PC-9 (cell line): ENCODE data around the gene CTBP2. TPM values are rescaled to one million over a fixed set of nuclear protein-coding genes. Genes with fewer than 3 reads are reported as not detected.

Experiments used
- BruUV-seq: library from RNA; stranded (reverse); fragments of 400-500 nt; replicated peaks from 2 replicates; lab custom pipeline; 2021; lab: Mats Ljungman, UMichigan
- CTCF ChIA-PET: fragments of 300-600 bp; sonication (Branson Sonifier 250); formaldehyde crosslinking; loops from one replicate; lab custom pipeline; 2022; ENCODE audit warnings: antibody characterized with exemption; lab: Charles Lee
- POLR2A ChIA-PET: fragments of 300-600 bp; sonication (Branson Sonifier 250); formaldehyde crosslinking; loops from one replicate; lab custom pipeline; 2022; ENCODE audit warnings: antibody characterized with exemption; ENCODE audit not compliant: unreplicated experiment; lab: Charles Lee
- DNase-seq, 2 experiments: peaks; one replicate each; pipeline versions ENCODE4 v3.0.0 to v3.0.0-alpha.2; 2015 to 2022; ENCODE audit warnings: mixed read lengths in 1 of 2
- H2AFZ ChIP-seq: fragments of 200-600 bp; sonication (generic); 2 replicates; pipeline ENCODE4 v1.8.1; 2017; ENCODE audit warnings: antibody characterized with exemption
- H3F3A ChIP-seq: fragments of 200-600 bp; sonication (generic); 2 replicates; pipeline ENCODE4 v1.8.1; 2017; ENCODE audit warnings: antibody characterized with exemption, mild to moderate bottlenecking, low read depth; ENCODE audit not compliant: insufficient read depth
- H3K27ac ChIP-seq: fragments of 200-600 bp; sonication (generic); 2 replicates; pipeline ENCODE4 v1.6.1; 2016; ENCODE audit warnings: mixed run types
- H3K27me3 ChIP-seq: fragments of 200-600 bp; sonication (generic); 2 replicates; pipeline ENCODE4 v1.6.1; 2016; ENCODE audit warnings: low read depth, mixed run types; ENCODE audit not compliant: insufficient read depth
- H3K36me3 ChIP-seq: fragments of 200-600 bp; sonication (generic); 2 replicates; pipeline ENCODE4 v1.6.1; 2016; ENCODE audit warnings: low read depth, mixed run types
- H3K4me1 ChIP-seq: fragments of 200-600 bp; sonication (generic); replicated peaks from 2 replicates; pipeline ENCODE4 v1.6.1; 2016; ENCODE audit warnings: mixed run types; ENCODE audit not compliant: insufficient read depth
- H3K4me2 ChIP-seq: fragments of 200-600 bp; sonication (generic); 2 replicates; pipeline ENCODE4 v1.6.1; 2017; ENCODE audit warnings: mixed run types
- H3K4me3 ChIP-seq: fragments of 200-600 bp; sonication (generic); 2 replicates; pipeline ENCODE4 v1.6.1; 2016; ENCODE audit warnings: mixed run types
- H3K79me2 ChIP-seq: fragments of 200-600 bp; sonication (generic); 2 replicates; pipeline ENCODE4 v1.6.1; 2017; ENCODE audit warnings: low read depth, mixed run types
- H3K9me2 ChIP-seq: fragments of 200-600 bp; sonication (generic); 2 replicates; pipeline ENCODE4 v1.8.1; 2017; ENCODE audit warnings: mild to moderate bottlenecking; ENCODE audit not compliant: insufficient read depth
- H3K9me3 ChIP-seq: fragments of 200-600 bp; sonication (generic); 2 replicates; pipeline ENCODE4 v1.8.1; 2016; ENCODE audit warnings: low read depth; ENCODE audit not compliant: insufficient read depth
- H4K20me1 ChIP-seq: fragments of 200-600 bp; sonication (generic); 2 replicates; pipeline ENCODE4 v1.8.1; 2017; ENCODE audit not compliant: insufficient read depth
- CTCF ChIP-seq: fragments of 200-600 bp; sonication (generic); conservative IDR thresholded peaks from 2 replicates; pipeline ENCODE4 v1.6.1; 2017; ENCODE audit warnings: mixed run types, antibody characterized with exemption, mild to moderate bottlenecking, moderate library complexity
- EZH2 ChIP-seq: fragments of 200-600 bp; sonication (generic); IDR thresholded peaks from 2 replicates; pipeline ENCODE4 v1.8.0; 2017; ENCODE audit warnings: antibody characterized with exemption, low read depth
- intact Hi-C: fragments of 100-400 bp; cut with micrococcal nuclease; formaldehyde crosslinking; loops from one replicate; pipeline ENCODE4 v1.10.0; 2022; ENCODE audit not compliant: unreplicated experiment
- total RNA-seq: library from RNA; stranded (reverse); gene quantifications from 2 replicates; pipeline ENCODE4 v1.2.3, GENCODE V29; 2021

CTBP2 gene
- total RNA-seq, 1 experiment from 2014 or later: 60.5 TPM

- Histone ChIP-seq H3K9me2 (no peaks in the 10 kb centered on the region), H3F3A (no peaks in the 10 kb centered on the region), H3K27me3 (no peaks in the 10 kb centered on the region), H3K36me3 (no peaks in the 10 kb centered on the region), H3K27ac (no peak overlapping the region), H3K4me2 (no peak overlapping the region), H3K9me3 (no peaks in the 10 kb centered on the region), H3K4me1 (no peaks in the 10 kb centered on the region), H3K4me3 (no peak overlapping the region), H2AFZ (no peak overlapping the region), H3K79me2 (peaks cover 40% of the 10 kb centered on the region), H4K20me1 (no peaks in the 10 kb centered on the region; the same call in 1 of the 2 replicates)
- TF ChIP-seq CTCF: no peak
- no peak for TF ChIP-seq EZH2
- no TSS peak for BruUV-seq
- POLR2A ChIA-PET: no interaction called here
- no peak for DNase-seq
- CTCF ChIA-PET: no interaction called here
- intact Hi-C loops: no loop called here
Observed at GRCh38 chr10:125026974-125027735, 133.2 kb downstream of the CTBP2 start.

GRCh38 chr10:125026036-125026931 lies 134.1 kb downstream of the CTBP2 start:
- Histone ChIP-seq H3K4me1 (no peaks in the 10 kb centered on the region), H3K9me2 (no peaks in the 10 kb centered on the region), H3K4me2 (no peak overlapping the region), H3K27ac (no peak overlapping the region), H3K4me3 (no peak overlapping the region), H3K36me3 (no peaks in the 10 kb centered on the region), H2AFZ (no peak overlapping the region), H3F3A (no peaks in the 10 kb centered on the region), H3K79me2 (peaks cover 39% of the 10 kb centered on the region), H4K20me1 (no peaks in the 10 kb centered on the region; the same call in 1 of the 2 replicates), H3K9me3 (no peaks in the 10 kb centered on the region), H3K27me3 (no peaks in the 10 kb centered on the region)
- ChIA-PET POLR2A (no interaction called here), CTCF (no interaction called here)
- no peak for DNase-seq
- intact Hi-C loops: no loop called here
- no TSS peak for BruUV-seq
- TF ChIP-seq CTCF: no peak
- no peak for TF ChIP-seq EZH2

- Histone ChIP-seq H3K4me2 (no peak overlapping the region), H3K27ac (no peak overlapping the region), H3K4me3 (no peak overlapping the region), H3K4me1 (no peaks in the 10 kb centered on the region), H3K36me3 (no peaks in the 10 kb centered on the region), H3K79me2 (peaks cover 40% of the 10 kb centered on the region), H3K9me3 (no peaks in the 10 kb centered on the region), H3F3A (no peaks in the 10 kb centered on the region), H3K27me3 (no peaks in the 10 kb centered on the region), H4K20me1 (no peaks in the 10 kb centered on the region; the same call in 1 of the 2 replicates), H2AFZ (no peak overlapping the region), H3K9me2 (no peaks in the 10 kb centered on the region)
- CTCF ChIA-PET: no interaction called here
- no TSS peak for BruUV-seq
- no peak for DNase-seq
- TF ChIP-seq CTCF (no peak), EZH2 (no peak)
- intact Hi-C loops: no loop called here
- POLR2A ChIA-PET: no interaction called here
Observed at GRCh38 chr10:125025341-125025740, 135.0 kb downstream of the CTBP2 start.
